ENCODE results near the gene SMURF1.

DNA sequence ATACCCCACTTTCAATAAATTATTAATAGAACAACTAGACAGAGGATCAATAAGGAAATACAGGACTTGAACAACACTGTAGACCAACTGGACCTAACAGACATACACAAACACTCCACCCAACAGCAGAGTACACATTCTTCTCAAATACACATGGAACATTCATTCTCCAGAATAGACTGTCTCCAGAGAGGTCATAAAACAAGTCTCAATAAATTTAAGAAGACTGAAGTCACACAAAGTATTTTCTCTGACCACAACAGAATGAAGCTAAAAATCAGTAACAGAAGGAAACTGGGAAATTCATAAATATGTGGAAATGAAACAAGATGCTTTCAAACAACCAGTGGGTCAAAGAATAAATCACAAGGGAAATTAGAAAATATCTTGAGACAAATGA is 119.8 kb downstream of the SMURF1 start:
- TF ChIP-seq, protein P1, sequence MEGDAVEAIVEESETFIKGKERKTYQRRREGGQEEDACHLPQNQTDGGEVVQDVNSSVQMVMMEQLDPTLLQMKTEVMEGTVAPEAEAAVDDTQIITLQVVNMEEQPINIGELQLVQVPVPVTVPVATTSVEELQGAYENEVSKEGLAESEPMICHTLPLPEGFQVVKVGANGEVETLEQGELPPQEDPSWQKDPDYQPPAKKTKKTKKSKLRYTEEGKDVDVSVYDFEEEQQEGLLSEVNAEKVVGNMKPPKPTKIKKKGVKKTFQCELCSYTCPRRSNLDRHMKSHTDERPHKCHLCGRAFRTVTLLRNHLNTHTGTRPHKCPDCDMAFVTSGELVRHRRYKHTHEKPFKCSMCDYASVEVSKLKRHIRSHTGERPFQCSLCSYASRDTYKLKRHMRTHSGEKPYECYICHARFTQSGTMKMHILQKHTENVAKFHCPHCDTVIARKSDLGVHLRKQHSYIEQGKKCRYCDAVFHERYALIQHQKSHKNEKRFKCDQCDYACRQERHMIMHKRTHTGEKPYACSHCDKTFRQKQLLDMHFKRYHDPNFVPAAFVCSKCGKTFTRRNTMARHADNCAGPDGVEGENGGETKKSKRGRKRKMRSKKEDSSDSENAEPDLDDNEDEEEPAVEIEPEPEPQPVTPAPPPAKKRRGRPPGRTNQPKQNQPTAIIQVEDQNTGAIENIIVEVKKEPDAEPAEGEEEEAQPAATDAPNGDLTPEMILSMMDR (IDR thresholded peaks at IDR 0.05), result no peak
- TF ChIP-seq POLR2A (IDR thresholded peaks at IDR 0.05) (no peak), POLR2AphosphoS5 (IDR thresholded peaks at IDR 0.05) (peak; percentile 79)
